ENCODE results near the gene GJB5.

GJB5 gene

GRCh38 chr1:34777519-34778321, 22.9 kb downstream of the GJB5 start:
- no peak for DNase-seq

GRCh38 chr1:34778381-34778780, 23.5 kb downstream of the GJB5 start:
- DNase-seq = no peak

- DNase-seq = no peak
These were observed 24.2 kb downstream of the GJB5 start for GRCh38 chr1:34779005-34779404.

- DNase-seq = no peak
These were observed 24.7 kb downstream of the GJB5 start for GRCh38 chr1:34779526-34779925.

- DNase-seq = no peak
These were observed 25.1 kb downstream of the GJB5 start for GRCh38 chr1:34779962-34780361.

- DNase-seq = no peak
These were observed 25.7 kb downstream of the GJB5 start for GRCh38 chr1:34780528-34780927.

- no peak for DNase-seq
These were observed 26.4 kb downstream of the GJB5 start, which contains the start of gene GJB3 for GRCh38 chr1:34781071-34781843. GJB3 (plus strand) TSS chr1:34781214; CDS start chr1:34784763, 3,549 bp downstream.

- DNase-seq = no peak
These were observed 27.1 kb downstream of the GJB5 start for GRCh38 chr1:34781844-34782391.

- DNase-seq = no peak
These were observed 29.9 kb downstream of the GJB5 start for GRCh38 chr1:34784751-34785221.

- no peak for DNase-seq
These were observed 30.5 kb downstream of the GJB5 start for GRCh38 chr1:34785231-34785874.

- no peak for DNase-seq
These were observed 31.1 kb downstream of the GJB5 start for GRCh38 chr1:34785875-34786470.

- peak; percentile 64 for DNase-seq
These were observed 31.9 kb downstream of the GJB5 start for GRCh38 chr1:34786521-34787325.

GRCh38 chr1:34787461-34788420, 32.9 kb downstream of the GJB5 start:
- no peak for DNase-seq

- no peak for DNase-seq
These were observed 36.1 kb downstream of the GJB5 start for GRCh38 chr1:34790985-34791384.

GRCh38 chr1:34792424-34792823, 37.6 kb downstream of the GJB5 start:
- no peak for DNase-seq

- DNase-seq = no peak
These were observed 38.3 kb downstream of the GJB5 start, which contains the start of gene GJA4 for GRCh38 chr1:34792868-34793727. GJA4 (plus strand) TSS chr1:34792999; CDS start chr1:34794214, 1,215 bp downstream.

GRCh38 chr1:34794001-34794789, 39.3 kb downstream of the GJB5 start:
- DNase-seq = no peak

GRCh38 chr1:34794790-34795180, 39.9 kb downstream of the GJB5 start:
- DNase-seq = no peak

GRCh38 chr1:34795916-34796315, 41.1 kb downstream of the GJB5 start:
- DNase-seq = no peak

All from NCI-H2029 (cell line).